GM21529 (cell line): Measurements from ENCODE around the gene SNRNP70.
"Not testable (repeated sequence)": the region's sequence is repeated elsewhere in the genome, so short reads cannot be mapped to it uniquely, and the experiment has no call there.

Source experiments
- ATAC-seq: cut with Tn5 transposase; IDR thresholded peaks from one replicate; pipeline ENCODE4 v1.9.1; 2021; ENCODE audit not compliant: unreplicated experiment

Gene SNRNP70

DNA sequence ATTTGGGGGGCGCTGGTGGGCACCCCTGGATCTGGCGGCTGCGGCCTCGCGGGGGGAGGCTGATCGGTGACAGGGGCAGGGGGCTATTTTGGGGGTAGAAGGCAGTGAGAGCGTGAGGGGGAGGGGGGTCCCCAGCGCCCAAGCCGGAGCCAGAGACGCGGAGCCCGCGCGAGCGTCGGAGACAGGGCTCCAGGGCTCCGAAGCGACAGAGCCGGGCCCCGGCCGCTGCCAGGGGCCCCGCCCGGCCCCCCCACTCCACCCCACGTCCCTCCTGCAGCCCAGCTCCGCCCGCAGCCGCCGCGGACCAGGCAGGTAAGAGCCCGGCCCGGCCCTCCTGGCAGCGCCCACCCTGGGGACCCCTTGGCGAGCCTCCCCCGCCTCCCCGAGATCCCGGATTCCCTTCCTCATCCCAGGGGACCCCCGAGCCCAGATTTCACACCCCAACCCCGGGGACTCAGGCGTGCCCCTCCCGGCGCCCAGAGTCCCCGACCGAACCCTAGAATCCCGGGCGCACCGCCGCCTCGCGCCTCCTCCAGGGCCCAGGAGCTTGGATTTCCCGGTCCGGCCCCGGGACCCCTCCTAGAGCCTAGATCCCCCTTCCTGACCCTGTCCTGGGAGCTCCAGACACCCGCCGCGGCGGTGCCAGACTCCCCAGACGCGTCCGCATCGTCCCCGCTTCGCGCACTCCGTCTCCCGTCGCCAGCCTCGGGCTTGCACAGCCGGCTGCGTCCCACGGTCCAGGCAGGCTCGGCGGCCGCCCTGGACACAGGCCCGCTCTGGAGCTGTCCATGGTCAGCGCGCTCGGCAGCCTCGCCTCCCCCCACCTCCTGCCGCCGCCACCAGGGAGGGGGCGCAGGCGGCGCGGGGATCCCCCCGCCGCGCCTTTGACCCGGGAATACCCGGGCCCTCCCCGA, 34.4 kb downstream of the SNRNP70 start, which contains the start of gene PPFIA3:
Gene PPFIA3 (plus strand): TSS at position 134 of the 914 bp plus-strand sequence. CDS start 8,330 bp downstream, outside the sequence.
- ATAC-seq = no peak

DNA sequence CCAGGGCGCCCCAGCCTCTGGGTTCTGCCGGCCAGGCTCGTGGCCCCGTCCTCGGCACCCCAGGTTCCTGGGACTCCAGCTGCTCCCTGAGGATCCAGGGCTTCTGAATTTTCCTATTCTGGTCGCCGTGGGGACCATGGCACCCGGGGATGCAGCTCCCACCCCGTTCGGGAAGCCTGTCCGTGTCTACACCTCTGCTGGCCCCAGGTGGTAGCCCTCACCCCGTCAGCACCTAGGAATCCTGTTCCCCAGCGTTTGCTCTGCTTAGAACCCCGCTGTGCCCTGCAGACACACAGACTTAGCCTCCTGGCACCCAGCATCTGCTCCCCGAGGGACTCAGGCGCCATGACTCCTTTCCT, 35.1 kb downstream of the SNRNP70 start:
- no peak for ATAC-seq

DNA sequence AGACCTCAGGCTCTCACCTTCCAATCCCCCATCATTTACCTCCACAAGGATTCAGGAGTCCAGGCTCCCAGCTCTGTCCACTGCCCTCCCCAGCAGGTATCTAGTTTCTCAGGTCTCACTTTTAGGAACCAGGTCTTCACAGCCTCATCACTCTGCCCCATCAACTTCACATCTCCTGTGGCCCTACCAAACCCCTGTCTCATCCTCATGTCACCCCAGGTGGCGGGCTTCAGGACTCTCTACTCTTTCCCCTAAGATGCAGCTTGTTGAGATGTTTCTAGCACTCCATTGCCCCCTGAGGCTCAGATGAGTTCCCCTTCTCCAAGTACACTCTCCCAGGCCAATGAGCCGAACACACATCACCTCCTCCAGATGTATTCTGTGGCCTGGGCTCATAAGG, 35.6 kb downstream of the SNRNP70 start:
- no peak for ATAC-seq

DNA sequence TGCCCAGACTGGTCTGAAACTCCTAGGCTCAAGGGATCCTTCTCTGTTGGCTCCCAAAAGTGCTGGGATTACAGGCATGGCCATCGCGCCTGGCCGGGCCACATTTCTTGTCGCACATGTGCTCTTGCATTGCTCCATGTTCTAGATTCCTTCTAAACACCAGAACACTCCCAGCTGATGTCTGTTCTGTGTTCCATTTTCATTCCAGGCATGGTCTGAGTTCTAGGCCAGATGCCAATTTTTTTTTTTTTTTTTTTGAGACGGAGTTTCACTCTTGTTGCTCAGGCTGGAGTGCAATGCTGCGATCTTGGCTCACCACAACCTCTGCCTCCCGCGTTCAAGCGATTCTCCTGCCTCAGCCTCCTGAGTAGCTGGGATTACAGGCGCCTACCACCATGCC, 36.6 kb downstream of the SNRNP70 start:
- not testable (repeated sequence) for ATAC-seq

DNA sequence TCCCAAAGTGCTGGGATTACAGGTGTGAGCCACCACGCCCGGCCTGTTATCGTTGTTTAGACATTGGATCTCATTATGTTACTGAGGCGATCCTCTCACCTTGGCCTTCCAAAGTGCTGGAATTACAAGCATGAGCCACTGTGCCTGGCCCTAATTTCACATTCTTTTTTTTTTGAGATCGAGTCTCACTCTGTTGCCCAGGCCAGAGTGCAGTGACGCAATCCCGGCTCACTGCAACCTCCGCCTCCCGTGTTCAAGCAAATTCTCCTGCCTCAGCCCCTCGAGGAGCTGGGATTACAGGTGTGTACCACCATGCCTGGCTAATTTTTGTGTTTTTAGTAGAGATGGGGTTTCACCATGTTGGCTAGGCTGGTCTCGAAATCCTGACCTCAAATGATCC, 38.0 kb downstream of the SNRNP70 start:
- not testable (repeated sequence) for ATAC-seq

DNA sequence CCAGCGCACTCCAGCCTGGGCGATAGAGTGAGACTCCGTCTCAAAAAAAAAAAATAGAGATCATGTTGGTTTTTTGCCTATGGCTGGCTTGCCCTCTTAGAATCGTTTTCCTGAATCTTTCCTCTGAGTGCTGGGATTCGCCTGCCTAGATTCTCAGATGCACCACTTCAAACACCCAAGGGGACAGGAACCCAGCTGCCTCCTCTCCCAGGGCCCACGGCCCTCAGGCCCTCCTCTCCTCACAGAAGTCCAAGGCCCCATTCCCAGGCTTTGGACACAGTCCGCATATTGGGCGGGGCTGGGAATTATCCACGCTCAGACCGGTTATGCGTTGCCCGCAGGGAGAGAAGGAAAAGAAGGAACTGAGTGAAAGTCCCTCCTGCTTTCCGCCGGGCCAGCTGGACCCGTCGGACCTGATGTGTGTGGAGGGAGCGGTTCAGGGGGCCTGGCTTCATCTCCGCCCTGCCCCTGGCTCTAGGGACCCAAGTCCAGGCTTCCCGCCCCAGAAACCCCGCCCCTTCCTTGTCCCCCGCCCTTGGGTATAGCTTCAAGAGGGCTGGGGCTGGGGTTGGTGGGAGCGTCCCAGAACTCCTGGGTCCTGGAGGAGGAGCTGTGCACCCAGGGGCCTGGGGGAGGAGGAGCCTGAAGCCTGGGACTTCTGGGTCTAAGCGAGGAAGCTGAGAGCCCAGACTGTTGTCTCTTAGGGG, 39.9 kb downstream of the SNRNP70 start:
- ATAC-seq = no peak

DNA sequence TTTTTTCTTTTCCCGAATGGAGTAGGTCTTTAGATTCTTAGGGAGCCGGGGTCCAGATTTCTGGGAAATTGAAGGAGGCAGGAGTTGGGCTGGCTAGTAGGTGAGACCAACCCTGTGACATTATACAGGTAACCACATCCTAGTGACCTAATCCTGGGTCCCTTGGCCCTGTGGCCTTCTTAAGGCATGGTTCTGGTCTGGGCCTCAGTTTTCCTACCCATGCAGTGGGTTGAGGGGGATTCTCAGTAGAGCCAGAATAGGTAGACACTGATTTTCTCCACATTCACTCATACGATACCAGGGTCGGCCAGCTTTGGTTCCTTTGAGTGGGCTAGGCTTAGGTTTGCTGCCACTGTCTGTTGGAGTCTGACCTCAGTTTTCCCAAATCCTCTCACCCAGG, 41.3 kb downstream of the SNRNP70 start:
- ATAC-seq = no peak

DNA sequence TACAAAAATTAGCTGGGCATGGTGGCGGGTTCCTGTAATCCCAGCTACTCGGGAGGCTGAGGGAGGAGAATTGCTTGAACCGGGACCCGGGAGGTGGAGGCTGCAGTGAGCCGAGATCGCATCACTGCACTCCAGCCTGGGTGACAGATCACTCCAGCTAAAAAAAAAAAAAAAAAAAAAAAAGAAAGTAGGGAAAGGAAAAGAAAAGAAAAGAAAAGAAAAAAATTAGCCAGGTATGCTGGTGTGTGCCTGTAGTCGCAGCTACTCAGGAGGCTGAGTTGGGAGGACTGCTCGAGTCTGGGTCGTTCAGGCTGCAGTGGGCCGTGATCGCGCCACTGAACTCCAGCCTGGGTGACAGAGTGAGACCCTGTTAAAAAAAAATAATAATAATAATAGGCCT, 42.0 kb downstream of the SNRNP70 start:
- ATAC-seq = not testable (repeated sequence)

DNA sequence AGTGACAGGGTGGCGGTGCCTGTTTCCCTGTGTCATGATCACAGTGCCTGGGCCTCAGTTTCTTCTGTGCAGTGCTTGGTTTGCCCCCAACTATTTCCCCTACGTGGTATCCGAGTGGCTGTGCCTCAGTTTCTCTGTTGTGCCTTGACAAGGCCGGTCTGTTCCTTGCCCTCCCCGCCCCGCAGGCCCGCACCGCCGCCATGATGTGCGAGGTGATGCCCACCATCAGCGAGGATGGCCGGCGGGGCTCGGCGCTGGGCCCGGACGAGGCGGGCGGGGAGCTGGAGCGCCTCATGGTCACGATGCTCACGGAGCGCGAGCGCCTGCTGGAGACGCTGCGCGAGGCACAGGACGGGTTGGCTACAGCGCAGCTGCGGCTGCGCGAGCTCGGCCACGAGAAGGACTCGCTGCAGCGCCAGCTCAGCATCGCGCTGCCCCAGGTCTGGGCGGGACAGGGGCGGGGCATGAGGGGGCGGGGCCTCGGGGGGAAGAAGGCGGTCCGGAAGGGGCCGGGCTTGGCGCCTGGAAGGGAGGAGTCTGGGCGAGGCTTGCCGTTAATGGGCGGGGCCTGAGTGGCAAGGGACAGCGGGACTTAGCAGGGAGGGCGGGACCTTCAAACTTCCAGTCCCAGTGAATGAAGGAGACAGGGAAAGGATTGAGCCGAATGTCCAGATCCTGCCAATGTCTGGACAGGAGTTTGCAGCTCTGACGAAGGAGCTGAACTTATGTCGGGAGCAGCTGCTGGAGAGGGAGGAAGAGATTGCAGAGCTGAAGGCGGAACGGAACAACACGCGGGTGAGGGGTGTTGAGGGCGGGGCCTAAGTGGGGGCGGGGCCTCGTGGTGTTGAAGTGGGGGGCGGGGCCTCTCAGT, 42.7 kb downstream of the SNRNP70 start:
- peak; percentile 90 for ATAC-seq

DNA sequence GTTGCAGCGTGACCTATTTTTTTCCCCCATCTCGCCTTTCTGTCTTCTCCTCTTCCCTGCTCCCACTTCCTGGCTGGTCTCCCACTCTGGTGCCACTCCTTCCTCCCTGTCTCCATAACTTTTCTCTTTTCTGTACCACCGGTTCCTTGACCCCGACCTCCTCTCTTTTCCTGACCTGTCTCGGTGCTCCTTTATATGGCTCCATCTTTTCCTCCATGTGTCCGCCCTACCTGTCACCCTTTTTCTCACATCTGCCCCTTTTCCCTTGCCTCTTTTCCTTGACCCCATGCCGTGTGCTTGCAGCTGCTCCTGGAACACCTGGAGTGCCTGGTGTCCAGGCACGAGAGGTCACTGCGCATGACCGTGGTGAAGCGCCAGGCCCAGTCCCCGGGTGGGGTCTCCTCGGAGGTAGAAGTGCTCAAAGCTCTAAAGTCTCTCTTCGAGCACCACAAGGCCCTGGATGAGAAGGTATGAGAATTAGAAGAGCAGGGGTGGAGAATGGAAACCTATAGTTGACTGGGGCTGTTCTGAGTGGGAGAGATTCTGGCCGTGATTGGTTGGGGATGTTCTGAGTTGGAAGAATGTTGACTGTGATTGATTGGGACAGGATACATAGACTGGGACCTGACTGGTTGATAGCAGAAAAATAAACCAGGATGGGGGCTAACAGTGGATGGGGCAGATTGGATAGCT, 43.4 kb downstream of the SNRNP70 start:
- ATAC-seq = no peak

DNA sequence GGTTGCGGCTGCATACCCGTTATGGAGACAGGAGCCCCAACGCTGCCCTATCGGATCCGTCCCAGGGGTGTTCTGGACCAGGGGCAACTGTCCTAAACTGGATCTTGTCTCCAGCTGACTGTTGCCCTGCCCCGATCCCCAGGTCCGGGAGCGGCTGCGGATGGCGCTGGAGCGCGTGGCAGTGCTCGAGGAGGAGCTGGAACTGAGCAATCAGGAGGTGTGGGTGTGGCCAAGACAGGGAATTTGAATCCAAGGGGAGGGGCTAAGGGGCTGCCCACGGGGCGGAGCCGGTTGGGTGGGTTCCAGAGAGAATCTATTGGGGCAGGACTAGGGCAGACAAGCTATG, 44.0 kb downstream of the SNRNP70 start:
- ATAC-seq = no peak

DNA sequence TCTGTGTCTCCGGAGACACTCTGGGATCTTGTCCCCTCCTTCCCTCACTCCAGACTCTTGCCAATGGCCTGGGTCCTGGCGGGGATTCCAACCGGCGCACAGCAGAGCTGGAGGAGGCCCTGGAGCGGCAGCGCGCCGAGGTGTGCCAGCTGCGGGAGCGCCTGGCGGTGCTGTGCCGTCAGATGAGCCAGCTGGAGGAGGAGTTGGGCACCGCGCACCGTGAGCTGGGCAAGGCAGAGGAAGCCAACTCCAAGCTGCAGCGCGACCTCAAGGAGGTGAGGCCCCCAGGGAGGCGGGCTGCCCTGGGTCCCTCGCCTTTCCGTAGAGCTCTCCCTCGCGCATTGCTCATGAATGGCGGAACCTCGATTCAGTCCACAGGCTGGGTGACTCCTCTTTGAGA, 45.1 kb downstream of the SNRNP70 start:
- no peak for ATAC-seq

DNA sequence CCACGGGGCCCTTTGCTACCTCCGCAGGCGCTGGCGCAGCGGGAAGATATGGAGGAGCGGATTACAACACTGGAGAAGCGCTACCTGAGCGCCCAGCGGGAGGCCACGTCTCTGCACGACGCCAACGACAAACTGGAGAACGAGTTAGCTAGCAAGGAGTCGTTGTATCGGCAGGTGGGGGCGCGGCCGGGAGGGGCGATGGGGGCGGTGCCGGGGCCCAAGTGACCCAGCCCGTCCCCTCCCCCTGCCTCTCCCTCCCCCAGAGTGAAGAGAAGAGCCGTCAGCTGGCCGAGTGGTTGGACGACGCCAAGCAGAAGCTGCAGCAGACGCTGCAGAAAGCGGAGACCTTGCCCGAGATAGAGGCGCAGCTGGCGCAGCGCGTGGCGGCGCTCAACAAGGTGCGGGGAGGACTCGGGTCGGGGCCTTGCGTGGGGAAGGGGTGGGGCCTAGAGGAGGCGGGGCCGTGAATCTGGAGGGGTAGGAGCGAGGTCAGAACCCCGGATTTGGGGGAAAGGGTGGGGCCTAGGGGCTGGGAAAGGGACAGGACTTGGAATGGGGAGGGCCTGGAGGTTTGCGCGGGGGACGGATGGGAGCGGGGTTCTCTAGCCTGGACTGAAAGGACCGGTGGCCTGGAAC, 47.8 kb downstream of the SNRNP70 start:
- ATAC-seq = no peak

DNA sequence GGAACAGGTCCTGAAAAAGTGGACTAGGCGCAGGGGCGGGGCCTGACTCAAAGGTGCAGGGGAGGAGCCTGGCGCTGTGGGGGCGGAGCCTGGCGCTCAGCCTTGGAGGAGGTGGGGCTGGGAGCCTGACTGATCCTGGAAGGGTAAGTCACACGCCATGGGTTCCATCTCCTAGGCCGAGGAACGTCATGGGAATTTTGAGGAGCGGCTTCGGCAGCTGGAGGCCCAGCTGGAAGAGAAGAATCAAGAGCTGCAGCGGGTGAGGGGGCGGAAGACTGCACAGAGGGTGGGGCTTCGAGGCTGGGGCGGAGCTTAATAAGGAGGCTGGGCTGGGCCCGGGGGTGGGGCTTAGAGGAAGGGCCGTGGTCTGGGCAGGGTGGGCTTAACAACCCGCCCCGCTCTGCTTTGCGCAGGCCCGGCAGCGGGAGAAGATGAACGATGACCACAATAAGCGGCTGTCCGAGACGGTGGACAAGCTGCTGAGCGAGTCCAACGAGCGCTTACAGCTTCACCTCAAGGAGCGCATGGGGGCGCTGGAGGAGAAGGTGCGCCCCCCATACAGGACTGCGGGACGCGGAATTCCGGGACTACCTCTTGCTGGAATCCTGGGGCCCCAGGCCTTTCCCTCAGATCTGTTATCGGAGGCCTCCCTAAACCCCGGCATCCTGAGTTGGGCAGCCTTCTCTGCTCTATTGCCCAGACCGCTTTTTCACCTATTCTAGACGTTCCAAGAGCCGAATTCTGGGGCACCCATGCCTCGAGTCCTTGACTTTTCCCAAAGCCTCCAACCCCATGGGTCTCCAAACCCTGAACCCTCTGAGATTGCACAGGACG, 48.6 kb downstream of the SNRNP70 start:
- ATAC-seq = no peak

DNA sequence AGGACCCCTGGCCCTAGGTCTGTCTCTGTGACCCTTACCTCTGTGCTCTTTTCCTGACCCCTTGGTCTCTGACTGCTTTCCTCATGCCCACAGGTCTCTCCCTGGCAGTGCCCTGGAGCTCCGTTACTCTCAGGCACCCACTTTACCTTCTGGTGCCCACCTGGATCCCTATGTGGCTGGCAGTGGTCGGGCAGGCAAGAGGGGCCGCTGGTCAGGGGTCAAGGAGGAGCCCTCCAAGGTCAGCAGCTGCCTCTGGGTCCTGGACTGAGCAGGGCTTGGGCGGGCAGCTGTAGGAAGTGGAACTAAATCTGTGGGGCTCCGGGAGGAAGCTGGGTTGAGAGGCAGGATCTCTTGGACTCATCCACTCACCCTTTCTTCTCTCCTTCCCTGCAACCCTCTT, 50.4 kb downstream of the SNRNP70 start:
- no peak for ATAC-seq

DNA sequence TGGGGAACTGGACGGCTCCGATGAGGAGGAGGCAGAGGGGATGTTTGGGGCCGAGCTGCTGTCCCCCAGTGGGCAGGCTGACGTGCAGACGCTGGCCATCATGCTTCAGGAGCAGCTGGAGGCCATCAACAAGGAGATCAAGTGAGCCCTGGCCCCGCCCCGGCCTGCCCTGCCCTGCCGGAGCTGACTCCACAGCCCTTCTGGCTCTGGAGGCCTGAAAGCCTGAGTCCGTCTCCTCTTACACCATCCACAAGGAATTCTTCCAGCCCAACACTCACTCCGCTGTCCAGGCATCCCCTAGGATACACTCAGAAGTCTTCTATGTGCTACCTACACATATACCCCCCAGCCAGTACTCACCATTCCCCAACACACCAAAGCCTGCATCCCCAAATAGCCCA, 51.5 kb downstream of the SNRNP70 start:
- no peak for ATAC-seq

DNA sequence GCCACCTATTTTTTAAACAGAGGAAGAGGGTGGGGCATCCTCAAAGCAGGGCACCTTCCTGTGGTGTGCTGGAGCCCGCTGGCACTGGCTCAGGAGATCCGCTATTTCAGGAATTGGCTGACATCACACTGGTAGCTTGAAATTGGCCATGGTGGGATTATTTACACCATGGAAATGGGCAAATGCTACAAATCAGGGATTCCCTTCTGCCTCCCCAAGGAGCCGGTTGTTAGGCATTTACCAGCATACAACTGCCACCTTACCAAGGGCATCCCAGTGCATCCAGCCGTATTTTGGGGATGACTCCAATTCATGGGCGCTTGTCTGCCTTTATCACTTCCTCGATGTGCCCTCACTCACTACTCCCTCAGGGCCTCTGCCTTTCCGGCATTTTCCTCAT, 55.7 kb downstream of the SNRNP70 start:
- no peak for ATAC-seq

DNA sequence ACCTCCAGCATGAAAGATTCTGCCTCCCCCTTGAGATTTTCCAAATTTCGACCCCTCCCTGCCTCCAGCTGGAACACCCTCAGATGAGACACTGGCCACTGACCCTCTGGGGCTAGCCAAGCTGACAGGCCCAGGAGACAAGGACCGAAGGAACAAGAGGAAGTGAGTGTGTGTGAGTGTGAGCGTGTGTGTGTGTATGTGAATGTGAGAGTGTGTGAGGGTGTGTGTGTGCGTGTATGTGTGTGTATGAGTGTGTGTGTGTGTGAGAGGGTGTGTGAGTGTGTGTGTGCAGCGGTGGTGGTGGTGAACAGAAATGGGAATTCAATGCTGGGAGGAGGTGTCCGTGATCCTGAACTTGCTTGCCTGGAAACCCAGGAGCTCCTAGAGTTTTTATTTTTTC, 56.1 kb downstream of the SNRNP70 start:
- ATAC-seq = no peak

DNA sequence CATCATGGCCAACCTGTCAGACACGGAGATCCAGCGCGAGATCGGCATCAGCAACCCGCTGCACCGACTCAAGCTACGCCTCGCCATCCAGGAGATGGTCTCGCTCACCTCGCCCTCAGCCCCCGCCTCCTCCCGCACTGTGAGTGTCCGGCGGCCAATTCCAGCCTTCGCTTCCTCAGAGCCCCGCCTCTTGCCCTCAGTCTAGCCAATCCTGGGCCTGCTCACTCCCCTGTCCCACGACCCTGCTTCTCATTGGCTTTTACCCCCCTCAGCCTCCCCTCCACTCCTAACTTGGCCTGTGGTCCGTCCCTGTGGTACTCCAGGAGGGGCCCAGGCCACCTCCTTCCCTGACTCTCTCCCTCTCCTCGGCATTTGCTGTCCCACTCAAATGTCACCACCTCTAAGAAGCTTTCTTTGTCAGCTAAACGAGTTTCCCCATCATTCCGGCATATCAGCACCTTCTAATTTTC, 57.6 kb downstream of the SNRNP70 start:
- peak; percentile 70 for ATAC-seq
